DMS53 treated with DMSO at 0.1 percent for 48 hours (cell line): ENCODE results near the gene BHMT.
"Not testable (repeated sequence)": the region's sequence is repeated elsewhere in the genome, so short reads cannot be mapped to it uniquely, and the experiment has no call there.

Experiments used
- DNase-seq: peaks from one replicate; lab custom pipeline; 2025; ENCODE audit not compliant: unreplicated experiment; lab: John Stamatoyannopoulos, UW

Gene BHMT

DNA sequence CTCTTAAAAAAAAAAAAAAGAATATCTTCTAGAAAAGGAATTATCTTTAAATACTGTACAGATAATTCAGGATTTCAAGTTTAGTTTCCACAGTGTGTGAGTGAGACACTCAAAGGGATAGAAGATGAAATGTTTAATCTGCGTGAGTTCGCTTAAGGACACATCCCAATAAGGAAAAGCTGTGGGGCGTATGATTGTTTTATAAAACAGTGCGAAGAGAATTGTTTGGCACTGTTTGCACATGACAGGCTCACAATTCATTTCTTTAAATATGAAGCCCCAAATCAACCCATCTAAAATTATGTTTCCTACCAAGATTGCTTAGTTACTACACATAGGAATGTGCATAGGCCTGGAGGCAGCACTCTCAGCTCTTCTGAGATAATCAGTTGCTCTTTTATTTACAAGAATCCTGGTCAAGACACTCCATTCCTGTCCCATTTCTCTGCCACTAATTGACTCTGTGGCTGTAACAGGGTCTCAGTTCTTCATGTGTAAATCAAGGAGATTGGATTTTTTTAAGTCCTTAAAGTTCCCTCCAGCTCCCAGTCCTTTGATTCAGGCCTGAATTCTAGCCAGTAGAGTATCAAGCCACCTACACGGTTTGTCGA is 60.1 kb downstream of the BHMT start:
- DNase-seq, result no peak

- DNase-seq, result no peak
Measured at GRCh38 chr5:79172269-79172668, 60.7 kb downstream of the BHMT start.

DNA sequence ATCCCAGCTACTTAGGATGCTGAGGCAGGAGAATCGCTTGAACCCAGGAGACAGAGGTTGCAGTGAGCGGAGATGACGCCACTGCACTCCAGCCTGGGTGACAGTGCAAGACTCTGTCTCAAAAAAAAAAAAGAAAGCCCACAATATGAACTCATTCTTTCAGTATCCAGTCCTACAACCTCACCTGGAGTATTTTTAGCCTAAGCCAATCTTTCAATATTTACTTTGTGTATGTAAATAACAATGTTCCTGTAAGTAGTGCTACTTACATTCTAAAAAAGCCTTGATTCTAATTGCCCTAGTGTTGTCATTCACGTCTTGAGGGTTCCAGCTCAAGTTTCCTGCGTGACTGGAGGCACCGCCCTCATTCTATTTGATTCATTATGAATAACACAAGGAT is 62.0 kb downstream of the BHMT start:
- peak; percentile 93 for DNase-seq

DNA sequence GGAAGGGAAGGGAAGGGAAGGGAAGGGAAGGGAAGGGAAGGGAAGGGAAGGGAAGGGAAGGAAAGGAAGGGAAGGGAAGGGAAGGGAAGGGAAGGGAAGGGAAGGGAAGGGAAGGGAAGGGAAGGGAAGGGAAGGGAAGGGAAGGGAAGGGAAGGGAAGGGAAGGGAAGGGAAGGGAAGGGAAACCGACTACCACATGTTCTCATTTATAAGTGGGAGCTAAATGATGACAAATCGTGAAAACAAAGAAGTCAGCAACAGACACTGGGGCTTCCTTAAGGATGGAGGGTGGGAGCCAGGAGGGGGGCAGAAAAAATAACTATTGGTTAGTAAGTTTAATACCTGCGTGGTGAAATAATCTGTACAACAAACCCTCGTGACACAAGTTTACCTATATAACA is 68.8 kb downstream of the BHMT start:
- not testable (repeated sequence) for DNase-seq

DNA sequence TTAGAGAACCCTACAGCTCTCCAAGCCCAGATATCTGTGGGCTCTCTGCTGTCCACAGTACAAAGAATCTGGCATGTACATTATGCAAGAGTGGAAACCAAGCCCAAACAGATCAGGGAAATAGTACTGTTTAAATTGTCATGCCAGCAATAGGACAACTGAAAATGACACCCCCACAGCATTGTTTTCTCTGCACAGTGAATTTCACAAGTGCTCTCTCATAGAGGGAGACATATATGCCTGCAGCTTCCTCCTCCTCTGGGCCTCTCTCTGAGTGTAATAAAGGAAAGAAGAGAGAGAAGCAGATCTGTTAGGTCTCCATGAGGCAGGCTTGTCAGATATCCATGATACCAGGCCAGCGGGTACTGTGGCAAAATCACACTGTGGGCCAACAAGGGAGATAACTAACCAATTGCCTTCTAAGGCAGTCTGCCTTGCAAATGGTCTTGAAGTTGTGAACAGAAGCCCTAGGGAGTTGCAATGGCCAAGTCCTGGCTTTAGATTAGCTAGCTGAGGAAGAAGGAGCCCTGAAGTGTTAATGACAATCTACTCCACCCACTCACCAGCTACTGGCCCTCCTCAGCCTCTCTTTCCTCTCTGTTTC is 69.9 kb downstream of the BHMT start:
- peak; percentile 43 for DNase-seq
